Colonic mucosa (tissue), 4 donors: ENCODE data around the gene NPR3. TPM values are rescaled to one million over a fixed set of nuclear protein-coding genes. Genes with fewer than 3 reads are reported as not detected.

Source experiments
- DNase-seq: peaks from one replicate; pipeline ENCODE4 v3.0.0-alpha.2; 2020
- H3K27ac ChIP-seq: fragments of 200-600 bp; one replicate; pipeline ENCODE4 v1.8.0; 2021
- H3K27me3 ChIP-seq: fragments of 200-600 bp; one replicate; pipeline ENCODE4 v1.8.0; 2021
- H3K36me3 ChIP-seq: fragments of 200-600 bp; one replicate; pipeline ENCODE4 v1.8.0; 2021
- H3K4me1 ChIP-seq: fragments of 200-600 bp; one replicate; pipeline ENCODE4 v1.8.0; 2021; ENCODE audit warnings: mild to moderate bottlenecking
- H3K4me3 ChIP-seq: fragments of 200-600 bp; one replicate; pipeline ENCODE4 v1.8.0; 2021
- H3K9ac ChIP-seq, 2 donors: one replicate each; pipeline ENCODE4 v1.7.0; 2013; ENCODE audit warnings: control low read depth in 2 of 2, low read depth in 2 of 2, low read length in 2 of 2
- H3K9me3 ChIP-seq: fragments of 200-600 bp; one replicate; pipeline ENCODE4 v1.8.0; 2021
- CTCF ChIP-seq: fragments of 200-600 bp; IDR thresholded peaks from one replicate; pipeline ENCODE4 v1.8.0; 2022; ENCODE audit warnings: antibody characterized with exemption, mild to moderate bottlenecking
- intact Hi-C: fragments of 100-400 bp; cut with DNase I; formaldehyde crosslinking; loops from one replicate; pipeline ENCODE4 v1.14.1; 2022
- total RNA-seq, 2 donors: library from RNA; stranded (reverse); fragmentation: NEBNext Ultra II Directional in 1 of 2; extraction: Animal tissue kit (Norgen Biotek cat#: 25700) in 1 of 2; gene quantifications; one replicate each; pipeline ENCODE4 v1.2.1, GENCODE V29; 2021
- donor health status: healthy.
- donor health status: DM: no; HTN: no; CAD: no.
- donor health status: DM: no; HTN: no; CAD: no.

The NPR3 gene
- total RNA-seq, 2 donors from 2014 or later = 0.20 to 3.0 TPM

- intact Hi-C loops = no loop called here
Measured at GRCh38 chr5:32733590-32734340, 22.6 kb downstream of the NPR3 start.

GRCh38 chr5:32734827-32735378, 23.8 kb downstream of the NPR3 start:
- Histone ChIP-seq H3K27ac (no peak overlapping the region), H3K27me3 (no peaks in the 10 kb centered on the region), H3K4me3 (no peak overlapping the region), H3K9ac (no peak overlapping the region), H3K9me3 (no peaks in the 10 kb centered on the region), H3K36me3 (no peaks in the 10 kb centered on the region), H3K4me1 (no peaks in the 10 kb centered on the region)
- TF ChIP-seq CTCF = no peak
- intact Hi-C loops = no loop called here
- no peak for DNase-seq

More at GRCh38 chr5:32733590-32734340, 22.6 kb downstream of the NPR3 start:
- no peak overlapping the region for H3K27ac ChIP-seq
- no peaks in the 10 kb centered on the region for H3K4me1 ChIP-seq
- H3K9me3 ChIP-seq = no peaks in the 10 kb centered on the region
- no peaks in the 10 kb centered on the region for H3K36me3 ChIP-seq
- no peak overlapping the region for H3K9ac ChIP-seq
- H3K4me3 ChIP-seq = no peak overlapping the region
- H3K27me3 ChIP-seq = no peaks in the 10 kb centered on the region
- DNase-seq = no peak
- no peak for TF ChIP-seq CTCF

- Histone ChIP-seq H3K9me3 (no peaks in the 10 kb centered on the region), H3K4me3 (no peak overlapping the region), H3K36me3 (no peaks in the 10 kb centered on the region), H3K9ac (no peak overlapping the region), H3K27me3 (no peaks in the 10 kb centered on the region), H3K4me1 (no peaks in the 10 kb centered on the region), H3K27ac (no peak overlapping the region)
- TF ChIP-seq CTCF = no peak
- intact Hi-C loops = no loop called here
- no peak for DNase-seq
Measured at GRCh38 chr5:32735512-32735911, 24.4 kb downstream of the NPR3 start.

- intact Hi-C loops = no loop called here
- Histone ChIP-seq H3K9ac (no peak overlapping the region), H3K4me1 (no peaks in the 10 kb centered on the region), H3K27ac (no peak overlapping the region), H3K4me3 (no peak overlapping the region), H3K27me3 (no peaks in the 10 kb centered on the region), H3K9me3 (no peaks in the 10 kb centered on the region), H3K36me3 (no peaks in the 10 kb centered on the region)
- no peak for DNase-seq
- TF ChIP-seq CTCF = no peak
Measured at GRCh38 chr5:32736842-32737241, 25.7 kb downstream of the NPR3 start.

GRCh38 chr5:32740651-32741050, 29.5 kb downstream of the NPR3 start:
- Histone ChIP-seq H3K9me3 (no peaks in the 10 kb centered on the region), H3K36me3 (no peaks in the 10 kb centered on the region), H3K4me3 (no peak overlapping the region), H3K27me3 (no peaks in the 10 kb centered on the region), H3K27ac (no peak overlapping the region), H3K9ac (no peak overlapping the region), H3K4me1 (no peaks in the 10 kb centered on the region)
- no peak for DNase-seq
- TF ChIP-seq CTCF = no peak
- intact Hi-C loops = no loop called here
